SIG-M5 (cell line): ENCODE data around the gene RB1.
"Not testable (repeated sequence)": the region's sequence is repeated elsewhere in the genome, so short reads cannot be mapped to it uniquely, and the experiment has no call there.

ENCODE experiments used
- DNase-seq: peaks from one replicate; lab custom pipeline; 2025; lab: John Stamatoyannopoulos, UW

RB1 gene

GRCh38 chr13:48297131-48297786, 6.3 kb upstream of the RB1 start:
- no peak for DNase-seq

GRCh38 chr13:48299591-48299990, 4.0 kb upstream of the RB1 start:
- no peak for DNase-seq

- DNase-seq = no peak
Measured at GRCh38 chr13:48302871-48303358, 636 bp upstream of the RB1 start.

GRCh38 chr13:48304143-48304876, 759 bp downstream of the RB1 start:
- peak; percentile 75 for DNase-seq

GRCh38 chr13:48311223-48311622, 7.7 kb downstream of the RB1 start:
- DNase-seq = no peak

GRCh38 chr13:48315969-48316650, 12.6 kb downstream of the RB1 start:
- DNase-seq = no peak

GRCh38 chr13:48316826-48317510, 13.4 kb downstream of the RB1 start:
- DNase-seq = no peak

GRCh38 chr13:48317511-48318376, 14.2 kb downstream of the RB1 start:
- DNase-seq = no peak

GRCh38 chr13:48318377-48318811, 14.8 kb downstream of the RB1 start:
- DNase-seq = no peak

- no peak for DNase-seq
Measured at GRCh38 chr13:48318821-48319511, 15.4 kb downstream of the RB1 start.

- DNase-seq = no peak
Measured at GRCh38 chr13:48319531-48320398, 16.2 kb downstream of the RB1 start.

GRCh38 chr13:48320399-48320790, 16.8 kb downstream of the RB1 start:
- no peak for DNase-seq

GRCh38 chr13:48320891-48321510, 17.4 kb downstream of the RB1 start:
- no peak for DNase-seq

- DNase-seq = no peak
Measured at GRCh38 chr13:48322294-48322693, 18.7 kb downstream of the RB1 start.

- DNase-seq = no peak
Measured at GRCh38 chr13:48333976-48334375, 30.4 kb downstream of the RB1 start.

GRCh38 chr13:48334534-48335127, 31.1 kb downstream of the RB1 start:
- no peak for DNase-seq

- not testable (repeated sequence) for DNase-seq
Measured at GRCh38 chr13:48339198-48339597, 35.6 kb downstream of the RB1 start.

GRCh38 chr13:48344264-48344663, 40.7 kb downstream of the RB1 start:
- DNase-seq = no peak

- DNase-seq = no peak
Measured at GRCh38 chr13:48346583-48346982, 43.0 kb downstream of the RB1 start.
